Liver (tissue), 9 donors: ENCODE data around the gene DDX41. TPM values are rescaled to one million over a fixed set of nuclear protein-coding genes. Genes with fewer than 3 reads are reported as not detected.

Source experiments
- DNase-seq: peaks from one replicate; pipeline ENCODE4 v3.0.0-alpha.2; 2017; ENCODE audit warnings: low spot score
- H3K27ac ChIP-seq, 2 donors: one replicate each; pipeline ENCODE4 v1.7.0; 2013; ENCODE audit warnings: inconsistent platforms in 2 of 2, low read length in 2 of 2, control low read depth in 1 of 2, low read depth in 1 of 2, mild to moderate bottlenecking in 1 of 2
- H3K27me3 ChIP-seq, 4 donors: one replicate each; pipeline versions ENCODE4 v1.6.1 to v1.7.0; 2013; ENCODE audit warnings: low read length in 3 of 4, inconsistent platforms in 1 of 4, mild to moderate bottlenecking in 1 of 4, moderate library complexity in 1 of 4; ENCODE audit not compliant: control insufficient read depth in 4 of 4, insufficient read depth in 4 of 4
- H3K36me3 ChIP-seq, 4 donors: one replicate each; pipeline versions ENCODE4 v1.6.1 to v1.7.0; 2013; ENCODE audit warnings: low read length in 3 of 4, mild to moderate bottlenecking in 3 of 4, low read depth in 1 of 4, moderate library complexity in 1 of 4; ENCODE audit not compliant: control insufficient read depth in 4 of 4, insufficient read depth in 3 of 4
- H3K4me1 ChIP-seq, 4 donors: one replicate each; pipeline versions ENCODE4 v1.6.1 to v1.7.0; 2013; ENCODE audit warnings: low read length in 3 of 4, mild to moderate bottlenecking in 3 of 4, moderate library complexity in 1 of 4; ENCODE audit not compliant: control insufficient read depth in 4 of 4, insufficient read depth in 4 of 4
- H3K4me3 ChIP-seq, 3 donors: one replicate each; pipeline versions ENCODE4 v1.6.1 to v1.7.0; 2013; ENCODE audit warnings: low read length in 3 of 3, control low read depth in 1 of 3, low read depth in 1 of 3, mild to moderate bottlenecking in 1 of 3
- H3K9ac ChIP-seq, 2 donors: one replicate each; pipeline ENCODE4 v1.7.0; 2013; ENCODE audit warnings: low read length in 2 of 2, mild to moderate bottlenecking in 2 of 2, moderate library complexity in 2 of 2, control low read depth in 1 of 2, low read depth in 1 of 2
- H3K9me3 ChIP-seq, 4 donors: one replicate each; pipeline versions ENCODE4 v1.6.1 to v1.7.0; 2013; ENCODE audit warnings: low read length in 3 of 4; ENCODE audit not compliant: control insufficient read depth in 4 of 4
- ATF3 ChIP-seq: IDR thresholded peaks from 2 replicates; pipeline ENCODE4 v1.6.1; 2016; ENCODE audit warnings: antibody characterized with exemption
- CTCF ChIP-seq: fragments of 150-350 bp; IDR thresholded peaks from 2 replicates; pipeline ENCODE4 v1.5.1; 2017; ENCODE audit warnings: improper control_type of control experiment, low read depth, low read length; ENCODE audit not compliant: missing input control
- EGR1 ChIP-seq, 2 donors: IDR thresholded peaks; 2 replicates each; pipeline ENCODE4 v1.6.1; 2016 to 2018; ENCODE audit warnings: antibody characterized with exemption in 2 of 2, low read depth in 2 of 2
- FOXA1 ChIP-seq: IDR thresholded peaks from 2 replicates; pipeline ENCODE4 v1.6.1; 2016; ENCODE audit warnings: antibody characterized with exemption
- FOXA2 ChIP-seq: IDR thresholded peaks from 2 replicates; pipeline ENCODE4 v1.6.1; 2016; ENCODE audit warnings: antibody characterized with exemption
- GABPA ChIP-seq, 2 donors: IDR thresholded peaks in 1 of 2; conservative IDR thresholded peaks in 1 of 2; 2 replicates each; pipeline ENCODE4 v1.6.1; 2016; ENCODE audit warnings: antibody characterized with exemption in 2 of 2, mild to moderate bottlenecking in 1 of 2, moderate library complexity in 1 of 2
- HNF4A ChIP-seq, 2 donors: conservative IDR thresholded peaks; 2 replicates each; pipeline ENCODE4 v1.6.1; 2016; ENCODE audit warnings: antibody characterized with exemption in 2 of 2, mild to moderate bottlenecking in 2 of 2
- HNF4G ChIP-seq: IDR thresholded peaks from 2 replicates; pipeline ENCODE4 v1.6.1; 2016; ENCODE audit warnings: antibody characterized with exemption
- JUND ChIP-seq, 2 donors: IDR thresholded peaks; 2 replicates each; pipeline ENCODE4 v1.6.1; 2016; ENCODE audit warnings: antibody characterized with exemption in 2 of 2
- MAX ChIP-seq: IDR thresholded peaks from 2 replicates; pipeline ENCODE4 v1.6.1; 2016; ENCODE audit warnings: antibody characterized with exemption
- NR2F2 ChIP-seq: IDR thresholded peaks from 2 replicates; pipeline ENCODE4 v1.6.1; 2016; ENCODE audit warnings: antibody characterized with exemption
- REST ChIP-seq: IDR thresholded peaks from 2 replicates; pipeline ENCODE4 v1.6.1; 2016; ENCODE audit warnings: antibody characterized with exemption, mild to moderate bottlenecking
- RXRA ChIP-seq, 2 donors: IDR thresholded peaks; 2 replicates each; pipeline ENCODE4 v1.6.1; 2017 to 2018; ENCODE audit warnings: antibody characterized with exemption in 2 of 2, mild to moderate bottlenecking in 1 of 2
- SP1 ChIP-seq: IDR thresholded peaks from 2 replicates; pipeline ENCODE4 v1.6.1; 2018; ENCODE audit warnings: antibody characterized with exemption, mild to moderate bottlenecking
- TAF1 ChIP-seq: conservative IDR thresholded peaks from 2 replicates; pipeline ENCODE4 v1.6.1; 2016; ENCODE audit warnings: antibody characterized with exemption, mild to moderate bottlenecking
- YY1 ChIP-seq: IDR thresholded peaks from 2 replicates; pipeline ENCODE4 v1.6.1; 2016; ENCODE audit warnings: antibody characterized with exemption, mild to moderate bottlenecking
- WGBS: extraction: QIAGEN DNeasy Blood & Tissue Kit; methylation state at CpG from one replicate; pipeline ENCODE4 v1.1.7; 2013; 5-methylcytosine and 5-hydroxymethylcytosine counted together
- polyA plus RNA-seq, 2 donors: library from polyadenylated mRNA; stranded (reverse) in 1 of 2; unstranded in 1 of 2; fragments of 200-250 nt in 1 of 2; fragments of >200 nt in 1 of 2; fragmentation: Nextera tagmentation in 1 of 2; extraction: Ambion mirVana in 1 of 2; gene quantifications; one replicate each; pipeline versions ENCODE4 v1.2.1 to v1.2.3, GENCODE V29; 2013 to 2015
- total RNA-seq, 2 donors: library from RNA; depleted of rRNA; stranded (reverse); fragments of >200 nt; gene quantifications; one replicate each; pipeline ENCODE4 v1.2.3, GENCODE V29; 2014
- TF ChIP-seq, protein P1 (sequence below): IDR thresholded peaks from 2 replicates; pipeline ENCODE4 v1.6.1; 2016; ENCODE audit warnings: antibody characterized with exemption
- donor health status: healthy.
- donor health status: healthy.
- donor health status: healthy.
- donor health status: healthy.
- donor health status: healthy.

The DDX41 gene
- total and polyA plus RNA-seq, 4 donors = 20.4 to 58.5 (median 45.6) TPM

DNA sequence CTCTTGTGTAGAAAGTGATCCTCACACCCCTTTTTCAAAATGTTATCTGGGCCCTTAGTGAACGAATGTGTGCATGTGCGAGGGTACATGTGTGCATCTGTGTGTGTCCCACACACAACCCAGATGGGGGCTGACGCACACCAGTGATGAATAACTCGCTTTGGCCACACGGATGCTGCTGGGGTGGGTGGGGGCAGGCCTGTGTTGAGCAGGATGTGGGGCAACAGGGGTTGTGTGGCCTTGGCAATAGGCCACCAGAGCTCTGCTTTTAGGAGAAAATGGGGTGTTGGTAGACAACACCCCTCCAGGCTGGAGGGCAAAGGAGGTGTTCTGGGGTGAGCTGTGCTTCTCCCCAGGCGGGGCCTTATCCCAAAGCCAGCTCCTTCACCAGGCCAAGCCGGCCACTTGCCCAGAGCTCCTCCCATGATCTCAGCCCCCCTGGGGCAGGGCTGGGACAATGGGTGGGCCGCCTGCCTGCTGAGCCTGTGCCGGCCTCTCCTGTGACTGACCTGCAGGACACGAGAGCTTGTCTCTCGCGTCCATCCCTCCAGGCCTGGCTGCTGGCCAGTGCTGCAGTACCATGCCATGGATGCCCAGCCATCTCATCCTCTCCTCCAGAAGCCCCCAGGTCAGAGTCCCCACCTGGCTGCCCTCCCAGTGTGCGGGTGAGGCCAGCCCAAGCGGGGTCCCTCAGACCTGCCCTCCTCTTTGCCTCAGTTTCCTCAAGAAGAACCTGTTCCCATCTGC is 45.0 kb downstream of the DDX41 start:
- 87% methylated on average over 14 of the region's 14 CpGs for WGBS
- Histone ChIP-seq H3K27me3 (no peaks in the 10 kb centered on the region), H3K27ac (no peak overlapping the region), H3K9ac (no peak overlapping the region), H3K4me1 (peaks cover 0 to 6% (median 3%) of the 10 kb centered on the region in 4 donors), H3K4me3 (no peak overlapping the region), H3K9me3 (no peaks in the 10 kb centered on the region), H3K36me3 (no peaks in the 10 kb centered on the region)
- no peak for DNase-seq
- no peak for TF ChIP-seq SP1
- TF ChIP-seq HNF4G = no peak
- no peak for TF ChIP-seq HNF4A (conservative IDR thresholded peaks at IDR 0.05)
- TF ChIP-seq NR2F2 = no peak
- no peak for TF ChIP-seq CTCF
- no peak for TF ChIP-seq GABPA (IDR thresholded peaks at IDR 0.05 in 1 of 2, conservative IDR thresholded peaks at IDR 0.05 in 1 of 2)
- TF ChIP-seq YY1 = no peak
- TF ChIP-seq ATF3 = no peak
- no peak for TF ChIP-seq FOXA2
- no peak for TF ChIP-seq FOXA1
- no peak for TF ChIP-seq MAX
- no peak for TF ChIP-seq REST
- TF ChIP-seq, protein P1, sequence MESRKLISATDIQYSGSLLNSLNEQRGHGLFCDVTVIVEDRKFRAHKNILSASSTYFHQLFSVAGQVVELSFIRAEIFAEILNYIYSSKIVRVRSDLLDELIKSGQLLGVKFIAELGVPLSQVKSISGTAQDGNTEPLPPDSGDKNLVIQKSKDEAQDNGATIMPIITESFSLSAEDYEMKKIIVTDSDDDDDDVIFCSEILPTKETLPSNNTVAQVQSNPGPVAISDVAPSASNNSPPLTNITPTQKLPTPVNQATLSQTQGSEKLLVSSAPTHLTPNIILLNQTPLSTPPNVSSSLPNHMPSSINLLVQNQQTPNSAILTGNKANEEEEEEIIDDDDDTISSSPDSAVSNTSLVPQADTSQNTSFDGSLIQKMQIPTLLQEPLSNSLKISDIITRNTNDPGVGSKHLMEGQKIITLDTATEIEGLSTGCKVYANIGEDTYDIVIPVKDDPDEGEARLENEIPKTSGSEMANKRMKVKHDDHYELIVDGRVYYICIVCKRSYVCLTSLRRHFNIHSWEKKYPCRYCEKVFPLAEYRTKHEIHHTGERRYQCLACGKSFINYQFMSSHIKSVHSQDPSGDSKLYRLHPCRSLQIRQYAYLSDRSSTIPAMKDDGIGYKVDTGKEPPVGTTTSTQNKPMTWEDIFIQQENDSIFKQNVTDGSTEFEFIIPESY = no peak
- no peak for TF ChIP-seq EGR1 (IDR thresholded peaks at IDR 0.05; ENCODE audit: low read depth in 2 of 2)
- no peak for TF ChIP-seq RXRA (IDR thresholded peaks at IDR 0.05)
- no peak for TF ChIP-seq TAF1
- TF ChIP-seq JUND (IDR thresholded peaks at IDR 0.05) = no peak
